ENCODE results near the gene SMURF1. TPM values are rescaled to one million over a fixed set of nuclear protein-coding genes. Genes with fewer than 3 reads are reported as not detected.

Gene SMURF1
- total RNA-seq, 2 donors from 2014 or later: 33.8 to 40.9 TPM

- ATAC-seq (ENCODE audit: insufficient number of reproducible peaks, low FRiP score, low read depth) (no peak), DNase-seq (ENCODE audit: low spot score) (no peak)
- H3K4me1 ChIP-seq (ENCODE audit: control insufficient read depth in 1 of 2, low read depth in 2 of 2): peaks cover 23 to 58% of the 10 kb centered on the region in 2 donors
- peaks cover 75% of the 10 kb centered on the region for H3K36me3 ChIP-seq
- no peak for TF ChIP-seq CTCF (IDR thresholded peaks at IDR 0.05)
- H3K9me3 ChIP-seq: no peaks in the 10 kb centered on the region
- H3K4me3 ChIP-seq: no peak overlapping the region
- no peaks in the 10 kb centered on the region for H3K27me3 ChIP-seq (replicated peaks; ENCODE audit: insufficient read depth)
- peak overlapping the region; percentile 89 to 91 for H3K27ac ChIP-seq
Observed at GRCh38 chr7:99033765-99034164, 110.1 kb downstream of the SMURF1 start.

- no peaks in the 10 kb centered on the region for H3K27me3 ChIP-seq (replicated peaks; ENCODE audit: insufficient read depth)
- no peak for TF ChIP-seq CTCF (IDR thresholded peaks at IDR 0.05)
- no peak for ATAC-seq (ENCODE audit: insufficient number of reproducible peaks, low FRiP score, low read depth)
- H3K27ac ChIP-seq: peak overlapping the region; percentile 89 to 91
- H3K4me3 ChIP-seq: no peak overlapping the region
- no peaks in the 10 kb centered on the region for H3K9me3 ChIP-seq
- peaks cover 75% of the 10 kb centered on the region for H3K36me3 ChIP-seq
- no peak for DNase-seq (ENCODE audit: low spot score)
- H3K4me1 ChIP-seq (ENCODE audit: control insufficient read depth in 1 of 2, low read depth in 2 of 2): peaks cover 23 to 55% of the 10 kb centered on the region in 2 donors
Observed at GRCh38 chr7:99032928-99033327, 111.0 kb downstream of the SMURF1 start.

- ATAC-seq (ENCODE audit: insufficient number of reproducible peaks, low FRiP score, low read depth): no peak
- peaks cover 23 to 41% of the 10 kb centered on the region in 2 donors for H3K4me1 ChIP-seq (ENCODE audit: control insufficient read depth in 1 of 2, low read depth in 2 of 2)
- no peaks in the 10 kb centered on the region for H3K9me3 ChIP-seq
- DNase-seq (ENCODE audit: low spot score): no peak
- peak overlapping the region; percentile 89 to 91 for H3K27ac ChIP-seq
- H3K36me3 ChIP-seq: peaks cover 74% of the 10 kb centered on the region
- no peak for TF ChIP-seq CTCF (IDR thresholded peaks at IDR 0.05)
- peak overlapping the region; percentile 13 for H3K4me3 ChIP-seq
- H3K27me3 ChIP-seq (replicated peaks; ENCODE audit: insufficient read depth): no peaks in the 10 kb centered on the region
Observed at GRCh38 chr7:99031496-99031895, 112.4 kb downstream of the SMURF1 start.

- Histone ChIP-seq H3K9me3 (no peaks in the 10 kb centered on the region), H3K4me1 (ENCODE audit: control insufficient read depth in 1 of 2, low read depth in 2 of 2) (peaks cover 23 to 36% of the 10 kb centered on the region in 2 donors), H3K36me3 (peaks cover 74% of the 10 kb centered on the region), H3K27me3 (replicated peaks; ENCODE audit: insufficient read depth) (no peaks in the 10 kb centered on the region), H3K4me3 (peak overlapping the region; percentile 13), H3K27ac (peak overlapping the region; percentile 89 to 91)
- ATAC-seq (ENCODE audit: insufficient number of reproducible peaks, low FRiP score, low read depth) (peak; percentile 76), DNase-seq (ENCODE audit: low spot score) (no peak)
- no peak for TF ChIP-seq CTCF (IDR thresholded peaks at IDR 0.05)
Observed at GRCh38 chr7:99030951-99031350, 113.0 kb downstream of the SMURF1 start.

- no peak for ATAC-seq (ENCODE audit: insufficient number of reproducible peaks, low FRiP score, low read depth)
- no peak for DNase-seq (ENCODE audit: low spot score)
Observed at GRCh38 chr7:99030457-99030856, 113.5 kb downstream of the SMURF1 start.

More at GRCh38 chr7:99030457-99030856, 113.5 kb downstream of the SMURF1 start:
- Histone ChIP-seq H3K4me3 (no peak overlapping the region), H3K9me3 (no peaks in the 10 kb centered on the region), H3K27me3 (replicated peaks; ENCODE audit: insufficient read depth) (no peaks in the 10 kb centered on the region), H3K27ac (peak overlapping the region; percentile 89 to 91), H3K4me1 (ENCODE audit: control insufficient read depth in 1 of 2, low read depth in 2 of 2) (peaks cover 23 to 31% of the 10 kb centered on the region in 2 donors), H3K36me3 (peaks cover 69% of the 10 kb centered on the region)
- no peak for TF ChIP-seq CTCF (IDR thresholded peaks at IDR 0.05)
